Activated T-helper 17 cell treated with anti-CD3 and anti-CD28 coated beads, Interleukin-2, amount 50 U/mL, for 72 hours (primary cell): ENCODE data around the gene EGFR. TPM values are rescaled to one million over a fixed set of nuclear protein-coding genes. Genes with fewer than 3 reads are reported as not detected.

Experiments used
- ATAC-seq: fragments of 150-1000 bp; cut with Tn5 transposase; replicated peaks from 2 replicates; pipeline ENCODE4 v1.10.0; 2021; ENCODE audit warnings: mild to moderate bottlenecking, moderate library complexity
- H3K27ac Mint-ChIP-seq: one replicate; pipeline ENCODE4 v1.8.0; 2022; ENCODE audit warnings: mixed read lengths
- H3K27me3 Mint-ChIP-seq: one replicate; pipeline ENCODE4 v1.8.0; 2022; ENCODE audit warnings: mixed read lengths
- H3K36me3 Mint-ChIP-seq: one replicate; pipeline ENCODE4 v1.8.0; 2022; ENCODE audit warnings: low read depth, mild to moderate bottlenecking, mixed read lengths
- H3K4me1 Mint-ChIP-seq: one replicate; pipeline ENCODE4 v1.8.0; 2022; ENCODE audit warnings: mixed read lengths
- H3K4me3 Mint-ChIP-seq: one replicate; pipeline ENCODE4 v1.8.0; 2022; ENCODE audit warnings: mild to moderate bottlenecking, mixed read lengths
- H3K9me3 Mint-ChIP-seq: one replicate; pipeline ENCODE4 v1.8.0; 2022; ENCODE audit warnings: mixed read lengths
- total RNA-seq, 2 donors: library from RNA; stranded (reverse); gene quantifications; one replicate each; pipeline ENCODE4 v1.2.3, GENCODE V29; 2022

The EGFR gene
- total RNA-seq, 2 donors from 2014 or later: 0.02 TPM; not detected in 1

- no peaks in the 10 kb centered on the region for H3K9me3 Mint-ChIP-seq
- no peak overlapping the region for H3K4me3 Mint-ChIP-seq
- peaks cover 4% of the 10 kb centered on the region for H3K4me1 Mint-ChIP-seq
- H3K36me3 Mint-ChIP-seq: no peaks in the 10 kb centered on the region
- no peak for ATAC-seq
- no peak overlapping the region for H3K27ac Mint-ChIP-seq
- H3K27me3 Mint-ChIP-seq: peaks cover 29% of the 10 kb centered on the region
Measured at GRCh38 chr7:55188590-55189138, 169.8 kb downstream of the EGFR start.

- H3K4me1 Mint-ChIP-seq: peaks cover 4% of the 10 kb centered on the region
- no peaks in the 10 kb centered on the region for H3K36me3 Mint-ChIP-seq
- no peak overlapping the region for H3K27ac Mint-ChIP-seq
- ATAC-seq: no peak
- H3K4me3 Mint-ChIP-seq: no peak overlapping the region
- H3K27me3 Mint-ChIP-seq: peaks cover 26% of the 10 kb centered on the region
- H3K9me3 Mint-ChIP-seq: no peaks in the 10 kb centered on the region
Measured at GRCh38 chr7:55189146-55189766, 170.4 kb downstream of the EGFR start.

- no peak overlapping the region for H3K27ac Mint-ChIP-seq
- H3K4me3 Mint-ChIP-seq: no peak overlapping the region
- no peak for ATAC-seq
- H3K36me3 Mint-ChIP-seq: no peaks in the 10 kb centered on the region
- peaks cover 24% of the 10 kb centered on the region for H3K27me3 Mint-ChIP-seq
- H3K9me3 Mint-ChIP-seq: no peaks in the 10 kb centered on the region
- H3K4me1 Mint-ChIP-seq: peaks cover 4% of the 10 kb centered on the region
Measured at GRCh38 chr7:55189878-55190436, 171.1 kb downstream of the EGFR start.

DNA sequence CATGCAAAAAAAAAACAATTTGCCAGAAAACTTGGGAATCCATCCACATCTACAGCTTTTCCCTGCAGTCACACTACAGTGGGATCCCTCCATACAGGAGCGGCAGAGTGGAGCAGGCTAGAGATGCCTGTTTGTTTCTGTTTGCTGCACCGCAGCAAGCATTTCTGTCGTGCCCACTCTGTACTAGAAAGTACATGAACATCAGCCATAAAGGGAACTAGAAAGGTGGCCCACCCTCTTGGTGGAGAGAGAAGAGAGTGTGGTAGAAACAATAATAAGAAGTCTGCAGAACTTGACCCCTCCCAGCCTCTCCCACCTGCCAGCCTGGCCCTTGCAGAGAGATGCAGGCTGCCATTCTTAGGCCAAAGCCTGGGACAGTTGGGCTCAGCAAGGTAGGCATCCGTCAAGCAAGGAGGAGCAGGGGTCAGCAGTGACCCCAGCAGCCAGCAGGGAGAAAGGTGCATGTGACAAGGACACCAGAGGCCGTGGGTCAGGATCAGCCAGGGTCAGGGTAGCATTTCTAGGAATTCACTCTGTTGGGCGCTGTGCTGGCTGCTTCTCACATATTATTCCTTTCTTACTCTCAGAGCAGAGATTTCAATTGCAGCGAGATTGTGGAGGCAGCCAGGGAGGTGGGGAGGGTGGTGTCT is 171.8 kb downstream of the EGFR start:
- peaks cover 4% of the 10 kb centered on the region for H3K4me1 Mint-ChIP-seq
- no peak overlapping the region for H3K27ac Mint-ChIP-seq
- no peak for ATAC-seq
- no peaks in the 10 kb centered on the region for H3K36me3 Mint-ChIP-seq
- H3K9me3 Mint-ChIP-seq: no peaks in the 10 kb centered on the region
- no peak overlapping the region for H3K4me3 Mint-ChIP-seq
- peaks cover 21% of the 10 kb centered on the region for H3K27me3 Mint-ChIP-seq

DNA sequence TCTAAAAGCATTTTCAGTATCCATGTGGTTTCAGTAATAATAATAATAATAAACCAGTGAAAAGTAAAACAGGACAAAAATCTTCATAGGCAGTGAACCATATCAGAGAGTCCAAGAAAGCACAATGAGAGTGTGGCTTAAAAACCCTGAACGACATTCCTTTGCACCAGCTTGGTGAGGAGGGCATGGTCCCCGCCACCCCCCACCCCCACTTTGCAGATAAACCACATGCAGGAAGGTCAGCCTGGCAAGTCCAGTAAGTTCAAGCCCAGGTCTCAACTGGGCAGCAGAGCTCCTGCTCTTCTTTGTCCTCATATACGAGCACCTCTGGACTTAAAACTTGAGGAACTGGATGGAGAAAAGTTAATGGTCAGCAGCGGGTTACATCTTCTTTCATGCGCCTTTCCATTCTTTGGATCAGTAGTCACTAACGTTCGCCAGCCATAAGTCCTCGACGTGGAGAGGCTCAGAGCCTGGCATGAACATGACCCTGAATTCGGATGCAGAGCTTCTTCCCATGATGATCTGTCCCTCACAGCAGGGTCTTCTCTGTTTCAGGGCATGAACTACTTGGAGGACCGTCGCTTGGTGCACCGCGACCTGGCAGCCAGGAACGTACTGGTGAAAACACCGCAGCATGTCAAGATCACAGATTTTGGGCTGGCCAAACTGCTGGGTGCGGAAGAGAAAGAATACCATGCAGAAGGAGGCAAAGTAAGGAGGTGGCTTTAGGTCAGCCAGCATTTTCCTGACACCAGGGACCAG is 172.5 kb downstream of the EGFR start:
- Mint-ChIP-seq H3K27me3 (peaks cover 21% of the 10 kb centered on the region), H3K36me3 (no peaks in the 10 kb centered on the region), H3K9me3 (no peaks in the 10 kb centered on the region), H3K4me3 (no peak overlapping the region), H3K27ac (no peak overlapping the region), H3K4me1 (peaks cover 3% of the 10 kb centered on the region)
- no peak for ATAC-seq

- H3K27me3 Mint-ChIP-seq: peaks cover 21% of the 10 kb centered on the region
- H3K36me3 Mint-ChIP-seq: no peaks in the 10 kb centered on the region
- no peak for ATAC-seq
- H3K4me3 Mint-ChIP-seq: no peak overlapping the region
- no peaks in the 10 kb centered on the region for H3K9me3 Mint-ChIP-seq
- H3K27ac Mint-ChIP-seq: no peak overlapping the region
- no peaks in the 10 kb centered on the region for H3K4me1 Mint-ChIP-seq
Measured at GRCh38 chr7:55191926-55192692, 173.3 kb downstream of the EGFR start.

DNA sequence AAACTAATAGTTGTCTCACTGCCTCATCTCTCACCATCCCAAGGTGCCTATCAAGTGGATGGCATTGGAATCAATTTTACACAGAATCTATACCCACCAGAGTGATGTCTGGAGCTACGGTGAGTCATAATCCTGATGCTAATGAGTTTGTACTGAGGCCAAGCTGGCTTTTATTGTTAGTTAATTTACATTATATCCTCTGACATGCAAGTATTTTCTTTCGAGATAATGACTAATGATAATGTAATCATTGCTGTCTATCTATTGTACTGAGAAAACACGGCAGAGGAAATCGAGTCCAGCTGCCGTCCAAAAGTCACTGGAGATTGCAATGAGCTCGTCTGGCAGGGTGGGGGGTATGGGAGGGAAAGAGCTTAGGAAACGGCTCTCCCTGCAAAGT is 173.9 kb downstream of the EGFR start:
- no peak for ATAC-seq
- Mint-ChIP-seq H3K27me3 (peaks cover 22% of the 10 kb centered on the region), H3K4me1 (no peaks in the 10 kb centered on the region), H3K27ac (no peak overlapping the region), H3K4me3 (no peak overlapping the region), H3K36me3 (no peaks in the 10 kb centered on the region), H3K9me3 (no peaks in the 10 kb centered on the region)

- Mint-ChIP-seq H3K36me3 (no peaks in the 10 kb centered on the region), H3K27me3 (peaks cover 18% of the 10 kb centered on the region), H3K9me3 (no peaks in the 10 kb centered on the region), H3K27ac (no peak overlapping the region), H3K4me3 (no peak overlapping the region), H3K4me1 (no peaks in the 10 kb centered on the region)
- no peak for ATAC-seq
Measured at GRCh38 chr7:55193245-55193644, 174.4 kb downstream of the EGFR start.

- no peaks in the 10 kb centered on the region for H3K4me1 Mint-ChIP-seq
- no peak overlapping the region for H3K27ac Mint-ChIP-seq
- H3K4me3 Mint-ChIP-seq: no peak overlapping the region
- ATAC-seq: no peak
- no peaks in the 10 kb centered on the region for H3K36me3 Mint-ChIP-seq
- peaks cover 17% of the 10 kb centered on the region for H3K27me3 Mint-ChIP-seq
- H3K9me3 Mint-ChIP-seq: no peaks in the 10 kb centered on the region
Measured at GRCh38 chr7:55194522-55194921, 175.7 kb downstream of the EGFR start.

DNA sequence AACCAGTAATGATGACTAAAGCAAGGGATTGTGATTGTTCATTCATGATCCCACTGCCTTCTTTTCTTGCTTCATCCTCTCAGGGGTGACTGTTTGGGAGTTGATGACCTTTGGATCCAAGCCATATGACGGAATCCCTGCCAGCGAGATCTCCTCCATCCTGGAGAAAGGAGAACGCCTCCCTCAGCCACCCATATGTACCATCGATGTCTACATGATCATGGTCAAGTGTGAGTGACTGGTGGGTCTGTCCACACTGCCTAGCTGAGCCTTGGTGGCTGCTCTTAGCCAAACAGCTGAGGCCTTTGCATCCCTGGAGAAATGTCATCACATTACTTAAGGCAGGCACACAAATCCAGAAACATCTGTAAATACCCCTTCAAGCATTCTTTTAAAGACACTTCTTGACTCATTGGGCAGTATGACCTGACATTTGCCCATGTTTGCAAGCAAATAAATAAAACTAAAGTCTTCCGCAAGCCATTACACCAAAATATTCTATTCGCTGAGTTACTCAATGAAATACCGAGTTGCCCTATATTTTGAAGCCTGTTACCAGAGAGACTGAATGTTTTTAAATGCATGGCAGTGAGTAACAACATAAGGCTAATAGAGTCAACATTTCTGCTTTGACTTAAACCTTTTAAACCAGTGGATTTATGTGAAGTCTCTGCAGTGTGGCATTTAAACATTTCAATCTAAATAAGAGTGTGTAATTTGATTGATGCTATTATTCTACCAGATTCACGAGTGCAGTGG is 180.0 kb downstream of the EGFR start:
- ATAC-seq: no peak
- Mint-ChIP-seq H3K27me3 (peaks cover 15% of the 10 kb centered on the region), H3K27ac (no peak overlapping the region), H3K36me3 (no peaks in the 10 kb centered on the region), H3K9me3 (no peaks in the 10 kb centered on the region), H3K4me1 (no peaks in the 10 kb centered on the region), H3K4me3 (no peak overlapping the region)

- H3K4me3 Mint-ChIP-seq: no peak overlapping the region
- no peak overlapping the region for H3K27ac Mint-ChIP-seq
- no peaks in the 10 kb centered on the region for H3K9me3 Mint-ChIP-seq
- H3K4me1 Mint-ChIP-seq: no peaks in the 10 kb centered on the region
- ATAC-seq: no peak
- H3K27me3 Mint-ChIP-seq: peaks cover 15% of the 10 kb centered on the region
- no peaks in the 10 kb centered on the region for H3K36me3 Mint-ChIP-seq
Measured at GRCh38 chr7:55199418-55199817, 180.6 kb downstream of the EGFR start.

- Mint-ChIP-seq H3K36me3 (no peaks in the 10 kb centered on the region), H3K4me3 (no peak overlapping the region), H3K4me1 (no peaks in the 10 kb centered on the region), H3K9me3 (no peaks in the 10 kb centered on the region), H3K27me3 (peaks cover 15% of the 10 kb centered on the region), H3K27ac (no peak overlapping the region)
- ATAC-seq: no peak
Measured at GRCh38 chr7:55200441-55200840, 181.6 kb downstream of the EGFR start.

DNA sequence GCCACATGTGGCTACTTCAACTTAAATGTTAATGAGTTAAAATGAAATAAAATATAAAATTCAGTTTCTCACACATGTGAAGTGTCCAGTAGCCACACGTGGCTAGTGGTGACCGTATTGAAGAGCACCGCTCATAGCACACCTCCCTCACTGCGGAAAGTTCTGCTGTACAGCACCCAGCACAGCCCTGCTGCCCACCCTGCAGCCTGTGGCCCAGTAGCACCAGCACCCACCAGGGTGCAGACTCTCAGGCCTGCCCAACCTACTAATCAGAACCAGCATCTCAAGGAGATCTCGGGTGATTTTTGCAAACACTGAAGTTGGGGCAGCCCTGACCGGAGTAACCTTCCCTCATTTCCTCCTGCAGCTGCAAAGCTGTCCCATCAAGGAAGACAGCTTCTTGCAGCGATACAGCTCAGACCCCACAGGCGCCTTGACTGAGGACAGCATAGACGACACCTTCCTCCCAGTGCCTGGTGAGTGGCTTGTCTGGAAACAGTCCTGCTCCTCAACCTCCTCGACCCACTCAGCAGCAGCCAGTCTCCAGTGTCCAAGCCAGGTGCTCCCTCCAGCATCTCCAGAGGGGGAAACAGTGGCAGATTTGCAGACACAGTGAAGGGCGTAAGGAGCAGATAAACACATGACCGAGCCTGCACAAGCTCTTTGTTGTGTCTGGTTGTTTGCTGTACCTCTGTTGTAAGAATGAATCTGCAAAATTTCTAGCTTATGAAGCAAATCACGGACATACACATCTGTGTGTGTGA is 183.5 kb downstream of the EGFR start:
- ATAC-seq: no peak
- Mint-ChIP-seq H3K9me3 (no peaks in the 10 kb centered on the region), H3K36me3 (no peaks in the 10 kb centered on the region), H3K27ac (no peak overlapping the region), H3K27me3 (peaks cover 6% of the 10 kb centered on the region), H3K4me1 (no peaks in the 10 kb centered on the region), H3K4me3 (no peak overlapping the region)
